Natural killer cell (primary cell): ENCODE measurements around the gene NKD1. TPM values are rescaled to one million over a fixed set of nuclear protein-coding genes. Genes with fewer than 3 reads are reported as not detected.

Source experiments
- ATAC-seq, 3 donors: fragments of 150-1000 bp in 2 of 3; fragments of 200-7000 bp in 1 of 3; cut with Tn5 transposase; 1 replicate in 1 of 3; 2 replicates in 2 of 3; pipeline ENCODE4 v1.10.0; 2021; ENCODE audit warnings: mild to moderate bottlenecking in 2 of 3, moderate library complexity in 2 of 3
- DNase-seq, 2 donors: peaks; one replicate each; pipeline versions ENCODE4 v3.0.0 to v3.0.0-alpha.2; 2013 to 2021; ENCODE audit warnings: mixed read lengths in 1 of 2
- H3K27ac ChIP-seq: one replicate; pipeline ENCODE4 v1.5.1; 2013; ENCODE audit warnings: mild to moderate bottlenecking, low read length
- H3K27me3 ChIP-seq: one replicate; pipeline ENCODE4 v1.6.1; 2013; ENCODE audit warnings: low read length; ENCODE audit not compliant: control insufficient read depth, insufficient read depth
- H3K36me3 ChIP-seq: one replicate; pipeline ENCODE4 v1.6.1; 2013; ENCODE audit warnings: low read length; ENCODE audit not compliant: control insufficient read depth, insufficient read depth
- H3K4me1 ChIP-seq: one replicate; pipeline ENCODE4 v1.6.1; 2013; ENCODE audit warnings: low read length; ENCODE audit not compliant: control insufficient read depth, insufficient read depth
- H3K4me3 ChIP-seq: one replicate; pipeline ENCODE4 v1.5.1; 2013; ENCODE audit warnings: low read length
- H3K9me3 ChIP-seq: one replicate; pipeline ENCODE4 v1.6.1; 2013; ENCODE audit warnings: low read length; ENCODE audit not compliant: control insufficient read depth, insufficient read depth
- H3K27ac Mint-ChIP-seq, 2 donors: one replicate each; pipeline ENCODE4 v1.8.0; 2022; ENCODE audit warnings: mild to moderate bottlenecking in 2 of 2, mixed read lengths in 2 of 2, moderate library complexity in 1 of 2
- H3K27me3 Mint-ChIP-seq, 2 donors: one replicate each; pipeline ENCODE4 v1.8.0; 2022; ENCODE audit warnings: low read depth in 2 of 2, mixed read lengths in 2 of 2
- H3K36me3 Mint-ChIP-seq: one replicate; pipeline ENCODE4 v1.8.0; 2022; ENCODE audit warnings: mixed read lengths
- H3K4me1 Mint-ChIP-seq, 2 donors: one replicate each; pipeline ENCODE4 v1.8.0; 2022; ENCODE audit warnings: mixed read lengths in 2 of 2
- H3K4me3 Mint-ChIP-seq: one replicate; pipeline ENCODE4 v1.8.0; 2022; ENCODE audit warnings: mild to moderate bottlenecking, moderate library complexity, mixed read lengths
- H3K9me3 Mint-ChIP-seq, 2 donors: one replicate each; pipeline ENCODE4 v1.8.0; 2022; ENCODE audit warnings: mixed read lengths in 2 of 2
- WGBS: methylation state at CpG from one replicate; pipeline ENCODE4 v1.1.7; 2013; ENCODE audit warnings: missing lambda C conversion rate; ENCODE audit not compliant: insufficient coverage; 5-methylcytosine and 5-hydroxymethylcytosine counted together
- intact Hi-C: fragments of 100-400 bp; cut with micrococcal nuclease; formaldehyde crosslinking; loops from one replicate; pipeline ENCODE4 v1.14.2; 2022
- total RNA-seq, 4 donors: library from RNA; stranded (reverse); fragments of 120-200 nt in 1 of 4; gene quantifications; one replicate each; pipeline versions ENCODE4 v1.2.3 to v1.2.4, GENCODE V29; 2013 to 2022
- TF ChIP-seq, protein P1 (sequence below): fragments of 200-600 bp; IDR thresholded peaks from one replicate; pipeline ENCODE4 v1.8.0; 2022; ENCODE audit warnings: antibody characterized with exemption

Gene NKD1
- total RNA-seq, 3 donors from 2014 or later (not counting 1 experiment from before 2014, with no cell fraction given) = 0.75 to 1.5 (median 1.0) TPM

DNA sequence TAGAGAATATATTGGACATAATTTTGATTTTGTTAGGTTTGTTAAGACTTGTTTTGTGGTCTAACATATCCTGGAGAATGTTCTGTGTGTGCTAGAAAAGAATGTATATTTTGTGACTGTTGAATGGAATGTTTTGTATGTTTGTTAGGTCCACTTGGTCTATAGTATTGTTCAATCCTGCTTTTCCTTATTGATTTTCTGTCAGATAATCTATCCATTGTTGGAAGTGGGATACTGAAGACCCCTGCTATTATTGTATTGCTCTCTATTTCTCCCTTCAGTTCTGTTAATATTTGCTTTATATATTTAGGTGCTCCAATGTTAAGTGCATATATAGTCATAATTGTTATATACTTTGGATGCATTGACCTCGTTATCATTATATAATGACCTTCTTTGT lies 33.0 kb upstream of the NKD1 start:
- no peak for ATAC-seq
- WGBS = no CpG with 5 or more reads among the region's 1 CpG
- no peak overlapping the region for H3K4me3 ChIP-seq
- intact Hi-C loops = no loop called here
- peaks cover 8% of the 10 kb centered on the region for H3K36me3 Mint-ChIP-seq
- peaks cover 7% of the 10 kb centered on the region for H3K9me3 ChIP-seq
- TF ChIP-seq, protein P1, sequence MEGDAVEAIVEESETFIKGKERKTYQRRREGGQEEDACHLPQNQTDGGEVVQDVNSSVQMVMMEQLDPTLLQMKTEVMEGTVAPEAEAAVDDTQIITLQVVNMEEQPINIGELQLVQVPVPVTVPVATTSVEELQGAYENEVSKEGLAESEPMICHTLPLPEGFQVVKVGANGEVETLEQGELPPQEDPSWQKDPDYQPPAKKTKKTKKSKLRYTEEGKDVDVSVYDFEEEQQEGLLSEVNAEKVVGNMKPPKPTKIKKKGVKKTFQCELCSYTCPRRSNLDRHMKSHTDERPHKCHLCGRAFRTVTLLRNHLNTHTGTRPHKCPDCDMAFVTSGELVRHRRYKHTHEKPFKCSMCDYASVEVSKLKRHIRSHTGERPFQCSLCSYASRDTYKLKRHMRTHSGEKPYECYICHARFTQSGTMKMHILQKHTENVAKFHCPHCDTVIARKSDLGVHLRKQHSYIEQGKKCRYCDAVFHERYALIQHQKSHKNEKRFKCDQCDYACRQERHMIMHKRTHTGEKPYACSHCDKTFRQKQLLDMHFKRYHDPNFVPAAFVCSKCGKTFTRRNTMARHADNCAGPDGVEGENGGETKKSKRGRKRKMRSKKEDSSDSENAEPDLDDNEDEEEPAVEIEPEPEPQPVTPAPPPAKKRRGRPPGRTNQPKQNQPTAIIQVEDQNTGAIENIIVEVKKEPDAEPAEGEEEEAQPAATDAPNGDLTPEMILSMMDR = no peak
- H3K27me3 Mint-ChIP-seq = peaks cover 7 to 22% of the 10 kb centered on the region in 2 donors
- no peak overlapping the region for H3K27ac ChIP-seq
- no peaks in the 10 kb centered on the region for H3K36me3 ChIP-seq
- no peaks in the 10 kb centered on the region for H3K27me3 ChIP-seq
- no peaks in the 10 kb centered on the region for H3K4me1 Mint-ChIP-seq
- no peaks in the 10 kb centered on the region for H3K4me1 ChIP-seq
- H3K9me3 Mint-ChIP-seq = peaks cover 5 to 10% of the 10 kb centered on the region in 2 donors
- H3K27ac Mint-ChIP-seq = no peak overlapping the region
- no peak for DNase-seq
- no peak overlapping the region for H3K4me3 Mint-ChIP-seq

DNA sequence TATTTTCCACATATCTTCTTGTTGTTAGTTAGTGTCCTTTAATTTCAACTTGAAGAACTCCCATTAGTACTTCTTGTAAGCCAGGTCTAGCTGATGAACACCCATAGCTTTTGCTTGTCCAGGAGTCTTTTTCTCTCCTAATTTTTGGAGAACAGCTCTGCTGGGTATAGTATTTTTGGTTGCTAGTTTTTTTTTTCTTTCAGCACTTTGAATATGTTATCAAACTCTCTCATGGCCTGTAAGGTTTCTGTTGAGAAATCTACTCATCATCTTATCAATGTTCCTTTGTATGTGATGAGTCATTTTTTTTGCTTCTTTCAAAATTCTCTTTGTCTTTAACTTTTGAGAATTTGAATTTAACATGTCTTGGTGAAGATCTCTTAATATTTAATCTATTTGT lies 31.8 kb upstream of the NKD1 start:
- Mint-ChIP-seq H3K9me3 (peaks cover 5 to 10% of the 10 kb centered on the region in 2 donors), H3K27ac (no peak overlapping the region), H3K4me3 (no peak overlapping the region), H3K27me3 (peaks cover 13 to 31% of the 10 kb centered on the region in 2 donors), H3K36me3 (peaks cover 8% of the 10 kb centered on the region), H3K4me1 (no peaks in the 10 kb centered on the region)
- H3K36me3 ChIP-seq = no peaks in the 10 kb centered on the region
- no peaks in the 10 kb centered on the region for H3K27me3 ChIP-seq
- no peak overlapping the region for H3K4me3 ChIP-seq
- intact Hi-C loops = no loop called here
- H3K4me1 ChIP-seq = no peaks in the 10 kb centered on the region
- H3K9me3 ChIP-seq = peaks cover 7% of the 10 kb centered on the region
- TF ChIP-seq, protein P1 = no peak
- no peak for ATAC-seq
- no peak overlapping the region for H3K27ac ChIP-seq
- no peak for DNase-seq

DNA sequence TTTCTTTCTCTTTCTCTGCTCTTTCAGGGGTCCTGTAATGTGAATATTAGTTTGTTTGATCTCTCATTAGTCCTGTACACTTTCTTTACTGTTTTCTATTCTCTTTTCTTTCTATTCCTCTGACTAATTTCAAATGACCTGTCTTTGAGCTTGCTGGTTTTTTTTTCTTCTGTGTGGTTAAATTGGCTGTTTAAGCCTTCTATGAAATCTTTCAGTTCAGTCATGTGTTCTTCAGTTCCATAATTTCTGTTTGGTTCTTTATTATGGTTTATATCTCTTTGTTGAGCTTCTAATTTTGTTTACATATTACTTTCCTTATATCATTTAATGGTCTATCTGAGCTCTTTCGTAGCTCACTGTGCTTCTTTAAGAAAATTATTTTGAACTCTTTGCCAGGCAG lies 31.3 kb upstream of the NKD1 start:
- no CpG with 5 or more reads among the region's 1 CpG for WGBS
- intact Hi-C loops = no loop called here
- Histone ChIP-seq H3K4me3 (no peak overlapping the region), H3K36me3 (no peaks in the 10 kb centered on the region), H3K9me3 (peaks cover 7% of the 10 kb centered on the region), H3K27me3 (no peaks in the 10 kb centered on the region), H3K4me1 (no peaks in the 10 kb centered on the region), H3K27ac (no peak overlapping the region)
- peaks cover 8% of the 10 kb centered on the region for H3K36me3 Mint-ChIP-seq
- H3K27me3 Mint-ChIP-seq = peaks cover 13 to 36% of the 10 kb centered on the region in 2 donors
- DNase-seq (no peak), ATAC-seq (no peak)
- H3K9me3 Mint-ChIP-seq = peaks cover 5 to 10% of the 10 kb centered on the region in 2 donors
- TF ChIP-seq, protein P1 = no peak
- no peaks in the 10 kb centered on the region for H3K4me1 Mint-ChIP-seq
- H3K27ac Mint-ChIP-seq = no peak overlapping the region
- no peak overlapping the region for H3K4me3 Mint-ChIP-seq
